ENCODE measurements around the gene BLVRA.

GRCh38 chr7:43838201-43838658 lies 79.8 kb downstream of the BLVRA start:
- no peak for TF ChIP-seq CTCF (conservative IDR thresholded peaks at IDR 0.05; ENCODE audit: low read length)
- TF ChIP-seq EZH2phosphoT487 (IDR thresholded peaks at IDR 0.05; ENCODE audit: borderline replicate concordance, low read depth, low read length), result no peak

Measured in OCI-LY7 (cell line).